ENCODE measurements around the gene SLCO2B1.

Gene SLCO2B1

GRCh38 chr11:75245356-75246005 lies 94.6 kb downstream of the SLCO2B1 start:
- Histone ChIP-seq H3K9me3 (ENCODE audit: control insufficient read depth, low read length) (no peaks in the 10 kb centered on the region), H3K4me1 (ENCODE audit: control insufficient read depth, insufficient read depth, low read length, poor library complexity, severe bottlenecking) (peaks cover 2% of the 10 kb centered on the region), H3K36me3 (ENCODE audit: control insufficient read depth, insufficient read depth, low read length) (no peaks in the 10 kb centered on the region), H3K27me3 (replicated peaks; ENCODE audit: control insufficient read depth, insufficient read depth, low read length, poor library complexity, severe bottlenecking) (peaks cover 10% of the 10 kb centered on the region), H3K4me3 (ENCODE audit: insufficient read depth, low read depth, low read length, poor library complexity, severe bottlenecking) (no peak overlapping the region), H3K27ac (ENCODE audit: insufficient read depth, low read length, poor library complexity, severe bottlenecking) (no peak overlapping the region)
- no peak for DNase-seq

GRCh38 chr11:75246006-75246670 lies 95.2 kb downstream of the SLCO2B1 start:
- H3K4me1 ChIP-seq (ENCODE audit: control insufficient read depth, insufficient read depth, low read length, poor library complexity, severe bottlenecking) = no peaks in the 10 kb centered on the region
- no peak overlapping the region for H3K4me3 ChIP-seq (ENCODE audit: insufficient read depth, low read depth, low read length, poor library complexity, severe bottlenecking)
- peaks cover 7% of the 10 kb centered on the region for H3K27me3 ChIP-seq (replicated peaks; ENCODE audit: control insufficient read depth, insufficient read depth, low read length, poor library complexity, severe bottlenecking)
- no peak for DNase-seq
- H3K9me3 ChIP-seq (ENCODE audit: control insufficient read depth, low read length) = no peaks in the 10 kb centered on the region
- H3K36me3 ChIP-seq (ENCODE audit: control insufficient read depth, insufficient read depth, low read length) = no peaks in the 10 kb centered on the region
- H3K27ac ChIP-seq (ENCODE audit: insufficient read depth, low read length, poor library complexity, severe bottlenecking) = no peak overlapping the region

- Histone ChIP-seq H3K4me3 (ENCODE audit: insufficient read depth, low read depth, low read length, poor library complexity, severe bottlenecking) (no peak overlapping the region), H3K9me3 (ENCODE audit: control insufficient read depth, low read length) (no peaks in the 10 kb centered on the region), H3K27ac (ENCODE audit: insufficient read depth, low read length, poor library complexity, severe bottlenecking) (no peak overlapping the region), H3K36me3 (ENCODE audit: control insufficient read depth, insufficient read depth, low read length) (no peaks in the 10 kb centered on the region), H3K27me3 (replicated peaks; ENCODE audit: control insufficient read depth, insufficient read depth, low read length, poor library complexity, severe bottlenecking) (peaks cover 7% of the 10 kb centered on the region), H3K4me1 (ENCODE audit: control insufficient read depth, insufficient read depth, low read length, poor library complexity, severe bottlenecking) (no peaks in the 10 kb centered on the region)
- DNase-seq = no peak
These were observed 95.9 kb downstream of the SLCO2B1 start for GRCh38 chr11:75246671-75247350.

DNA sequence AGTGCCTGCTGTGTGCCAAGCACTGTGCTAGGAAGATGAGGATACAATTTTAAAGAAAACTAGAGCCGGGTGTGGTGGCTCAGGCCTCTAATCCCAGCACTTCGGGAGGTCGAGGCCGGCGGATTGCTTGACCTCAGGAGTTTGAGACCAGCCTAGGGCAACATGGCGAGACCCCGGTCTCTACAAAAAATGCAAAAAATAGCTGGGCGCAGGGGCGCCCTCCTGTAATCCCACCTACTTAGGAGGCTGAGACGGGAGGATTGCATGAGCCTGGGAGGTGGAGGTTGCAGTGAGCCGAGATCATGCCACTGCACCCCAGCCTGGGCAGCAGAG lies 98.0 kb downstream of the SLCO2B1 start:
- DNase-seq = no peak
- H3K36me3 ChIP-seq (ENCODE audit: control insufficient read depth, insufficient read depth, low read length) = no peaks in the 10 kb centered on the region
- H3K9me3 ChIP-seq (ENCODE audit: control insufficient read depth, low read length) = no peaks in the 10 kb centered on the region
- no peak overlapping the region for H3K4me3 ChIP-seq (ENCODE audit: insufficient read depth, low read depth, low read length, poor library complexity, severe bottlenecking)
- no peaks in the 10 kb centered on the region for H3K27me3 ChIP-seq (replicated peaks; ENCODE audit: control insufficient read depth, insufficient read depth, low read length, poor library complexity, severe bottlenecking)
- H3K27ac ChIP-seq (ENCODE audit: insufficient read depth, low read length, poor library complexity, severe bottlenecking) = no peak overlapping the region
- no peaks in the 10 kb centered on the region for H3K4me1 ChIP-seq (ENCODE audit: control insufficient read depth, insufficient read depth, low read length, poor library complexity, severe bottlenecking)

DNA sequence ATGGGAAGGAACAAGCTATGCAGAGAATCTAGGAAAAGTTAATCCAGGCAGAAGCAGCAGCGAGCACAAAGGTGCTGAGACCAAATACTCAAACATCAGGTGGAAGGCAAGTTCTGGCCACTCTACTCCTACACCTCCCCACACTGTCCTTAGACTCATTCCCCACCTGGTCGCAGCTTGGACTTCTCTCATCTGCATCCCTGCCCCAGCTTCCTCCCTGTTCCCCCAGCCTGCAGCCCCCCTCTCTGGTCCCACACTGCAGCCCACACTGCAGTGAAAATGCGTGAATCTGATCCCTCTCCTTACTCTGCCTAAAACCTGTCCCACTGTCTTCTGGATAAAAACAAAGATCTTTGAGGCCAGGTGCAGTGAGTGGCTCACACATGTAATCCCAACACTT lies 98.8 kb downstream of the SLCO2B1 start:
- Histone ChIP-seq H3K4me1 (ENCODE audit: control insufficient read depth, insufficient read depth, low read length, poor library complexity, severe bottlenecking) (no peaks in the 10 kb centered on the region), H3K27ac (ENCODE audit: insufficient read depth, low read length, poor library complexity, severe bottlenecking) (no peak overlapping the region), H3K27me3 (replicated peaks; ENCODE audit: control insufficient read depth, insufficient read depth, low read length, poor library complexity, severe bottlenecking) (no peaks in the 10 kb centered on the region), H3K9me3 (ENCODE audit: control insufficient read depth, low read length) (no peaks in the 10 kb centered on the region), H3K4me3 (ENCODE audit: insufficient read depth, low read depth, low read length, poor library complexity, severe bottlenecking) (no peak overlapping the region), H3K36me3 (ENCODE audit: control insufficient read depth, insufficient read depth, low read length) (no peaks in the 10 kb centered on the region)
- no peak for DNase-seq

- H3K36me3 ChIP-seq (ENCODE audit: control insufficient read depth, insufficient read depth, low read length) = no peaks in the 10 kb centered on the region
- DNase-seq = no peak
These were observed 103.4 kb downstream of the SLCO2B1 start for GRCh38 chr11:75254326-75254725.

More at GRCh38 chr11:75254326-75254725, 103.4 kb downstream of the SLCO2B1 start:
- Histone ChIP-seq H3K27me3 (replicated peaks; ENCODE audit: control insufficient read depth, insufficient read depth, low read length, poor library complexity, severe bottlenecking) (no peaks in the 10 kb centered on the region), H3K27ac (ENCODE audit: insufficient read depth, low read length, poor library complexity, severe bottlenecking) (no peak overlapping the region), H3K9me3 (ENCODE audit: control insufficient read depth, low read length) (no peaks in the 10 kb centered on the region), H3K4me3 (ENCODE audit: insufficient read depth, low read depth, low read length, poor library complexity, severe bottlenecking) (no peak overlapping the region), H3K4me1 (ENCODE audit: control insufficient read depth, insufficient read depth, low read length, poor library complexity, severe bottlenecking) (no peaks in the 10 kb centered on the region)
